COR-L47 (cell line): ENCODE results near the gene ZNF320.
A peak's percentile ranks its signal among the peaks of the same experiment; 100 is the strongest.
"Not testable (repeated sequence)": the region's sequence is repeated elsewhere in the genome, so short reads cannot be mapped to it uniquely, and the experiment has no call there.

Experiments
- DNase-seq: peaks from one replicate; lab custom pipeline; 2025; lab: John Stamatoyannopoulos, UW

The ZNF320 gene

GRCh38 chr19:52897138-52897935 is at the start of gene ZNF320:
Gene ZNF320, minus strand, starts transcription at chr19:52897635. Its CDS starts 7,380 bp downstream, at chr19:52890255.
- peak; percentile 87 for DNase-seq

GRCh38 chr19:52946322-52947310 is 49.2 kb upstream of the ZNF320 start:
- no peak for DNase-seq

- no peak for DNase-seq
These were observed 48.4 kb upstream of the ZNF320 start for GRCh38 chr19:52945652-52946321.

- DNase-seq = peak; percentile 28
These were observed 47.5 kb upstream of the ZNF320 start for GRCh38 chr19:52944703-52945493.

GRCh38 chr19:52943884-52944643 is 46.6 kb upstream of the ZNF320 start:
- no peak for DNase-seq

GRCh38 chr19:52943134-52943883 is 45.9 kb upstream of the ZNF320 start:
- no peak for DNase-seq

GRCh38 chr19:52942386-52943133 is 45.1 kb upstream of the ZNF320 start:
- DNase-seq = peak; percentile 72

- DNase-seq = peak; percentile 4
These were observed 44.5 kb upstream of the ZNF320 start for GRCh38 chr19:52941941-52942385.

GRCh38 chr19:52941523-52941922 is 44.1 kb upstream of the ZNF320 start:
- not testable (repeated sequence) for DNase-seq

- DNase-seq = not testable (repeated sequence)
These were observed 43.5 kb upstream of the ZNF320 start for GRCh38 chr19:52940905-52941304.

- no peak for DNase-seq
These were observed 41.3 kb upstream of the ZNF320 start for GRCh38 chr19:52938761-52939160.

- DNase-seq = no peak
These were observed 39.5 kb upstream of the ZNF320 start for GRCh38 chr19:52936954-52937325.

GRCh38 chr19:52936151-52936953 is 38.9 kb upstream of the ZNF320 start:
- no peak for DNase-seq

GRCh38 chr19:52935434-52935833 is 38.0 kb upstream of the ZNF320 start:
- DNase-seq = no peak

- not testable (repeated sequence) for DNase-seq
These were observed 27.2 kb upstream of the ZNF320 start for GRCh38 chr19:52924641-52925040.

GRCh38 chr19:52923778-52924593 is 26.6 kb upstream of the ZNF320 start:
- DNase-seq = no peak
